CD4-positive, alpha-beta T cell treated with Interferon alpha-2 for 1 hour (primary cell): ENCODE measurements around the gene RIPK4.
A peak's percentile ranks its signal among the peaks of the same experiment; 100 is the strongest.

ENCODE experiments used
- DNase-seq, 2 donors: peaks; one replicate each; pipeline ENCODE4 v3.0.0-alpha.2; 2020 to 2022

The RIPK4 gene

DNA sequence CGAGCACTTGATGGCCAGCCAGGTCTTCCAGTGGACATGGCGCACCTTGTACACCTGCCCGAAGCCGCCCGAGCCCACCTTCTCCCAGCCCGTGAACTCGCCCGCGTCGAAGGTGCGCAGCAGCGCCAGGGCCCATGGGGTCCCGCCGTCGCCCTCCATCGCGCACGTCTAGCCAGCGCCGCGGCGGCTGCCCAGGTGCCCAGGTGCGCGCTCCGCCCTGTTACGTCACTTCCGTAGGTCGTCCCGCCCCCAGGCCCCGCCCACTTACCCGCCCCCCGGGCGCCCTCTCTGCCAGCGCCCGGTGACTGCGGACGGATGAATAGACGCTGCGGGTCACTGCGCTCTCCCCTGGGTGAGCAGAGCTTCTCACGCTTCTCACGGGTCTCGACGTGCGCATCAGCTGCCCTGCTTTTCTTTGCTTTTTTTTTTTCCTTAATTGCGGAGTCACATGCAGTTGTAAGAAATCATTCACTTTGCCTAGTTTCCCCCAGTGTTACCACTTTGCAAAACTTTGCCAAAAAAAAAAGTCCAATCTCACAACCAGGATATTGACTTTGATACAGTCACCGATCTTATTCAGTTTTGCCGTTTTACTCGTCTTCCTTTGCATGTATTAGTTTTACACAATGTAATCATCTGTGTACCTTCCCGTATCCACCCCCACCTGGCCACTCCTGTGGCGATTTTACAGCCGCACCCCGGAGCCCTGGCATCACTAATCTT, at the start of gene RIPK4:
RIPK4 (minus strand) TSS at position 170 of the 723 bp plus-strand sequence; CDS start at position 159, 11 bp downstream.
- DNase-seq: peak; percentile 50 to 74

DNA sequence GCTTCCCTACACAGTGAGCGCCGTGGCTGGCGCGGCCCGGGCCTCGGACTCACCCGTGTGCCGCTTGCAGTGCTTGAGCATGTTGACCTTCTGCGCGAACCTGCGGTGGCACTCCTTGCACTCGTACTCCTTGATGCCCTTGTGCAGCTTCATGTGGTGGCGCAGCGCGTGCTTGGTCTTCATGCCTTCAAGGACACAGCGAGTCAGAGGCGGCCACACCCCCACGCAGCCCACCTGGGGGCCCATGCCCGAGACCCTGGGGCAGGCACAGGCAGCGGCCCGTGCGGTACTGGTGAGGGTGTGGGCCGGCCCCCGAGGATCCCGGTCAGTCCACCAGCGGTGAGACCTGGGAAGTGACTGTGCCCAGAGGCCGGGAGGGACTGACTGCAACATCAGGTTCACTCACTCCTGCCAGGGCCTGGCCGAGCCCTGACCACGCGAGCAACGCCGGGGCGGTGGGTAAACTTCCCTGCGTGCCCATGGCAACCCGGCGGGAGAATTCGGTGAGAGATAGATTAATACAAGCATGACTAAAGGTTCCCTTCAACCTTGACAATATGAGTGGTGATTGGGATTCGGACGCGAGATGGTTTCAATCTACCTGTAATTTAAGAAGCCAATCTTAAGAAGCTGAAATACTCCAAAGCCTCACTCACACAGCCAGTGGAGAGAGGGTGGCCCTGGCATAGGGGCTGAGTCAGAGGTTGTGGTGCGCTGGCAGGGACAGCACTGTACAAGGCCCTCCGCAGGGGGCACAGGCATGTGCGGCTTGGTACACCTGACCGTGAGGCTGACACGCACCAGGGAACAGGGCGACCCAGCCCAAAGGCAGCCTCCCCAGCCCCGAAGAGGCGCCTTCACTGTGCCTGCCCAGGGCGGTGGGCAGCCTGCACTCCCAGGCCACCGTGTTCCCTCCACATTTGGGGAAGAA, 49.1 kb upstream of the RIPK4 start:
- no peak for DNase-seq

DNA sequence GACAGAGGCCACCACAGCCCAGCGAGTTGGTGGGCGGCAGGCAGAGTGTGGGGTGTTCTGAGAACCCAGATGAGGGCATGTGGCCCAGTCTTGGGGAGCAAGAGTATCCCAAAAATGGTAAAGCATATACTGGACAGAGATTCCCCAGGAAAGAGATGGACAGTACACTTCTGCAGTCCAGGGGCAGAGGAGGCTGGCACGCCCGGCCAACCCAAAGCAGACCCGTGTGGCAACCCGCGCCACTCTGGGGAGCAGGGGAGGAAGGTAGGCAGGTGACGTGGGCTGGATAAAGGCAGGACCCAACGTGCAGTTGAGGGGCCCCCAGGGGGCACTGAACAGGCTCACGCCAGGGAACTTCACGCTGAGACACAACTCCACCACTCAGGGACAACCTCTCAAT, 46.4 kb upstream of the RIPK4 start:
- DNase-seq: no peak

DNA sequence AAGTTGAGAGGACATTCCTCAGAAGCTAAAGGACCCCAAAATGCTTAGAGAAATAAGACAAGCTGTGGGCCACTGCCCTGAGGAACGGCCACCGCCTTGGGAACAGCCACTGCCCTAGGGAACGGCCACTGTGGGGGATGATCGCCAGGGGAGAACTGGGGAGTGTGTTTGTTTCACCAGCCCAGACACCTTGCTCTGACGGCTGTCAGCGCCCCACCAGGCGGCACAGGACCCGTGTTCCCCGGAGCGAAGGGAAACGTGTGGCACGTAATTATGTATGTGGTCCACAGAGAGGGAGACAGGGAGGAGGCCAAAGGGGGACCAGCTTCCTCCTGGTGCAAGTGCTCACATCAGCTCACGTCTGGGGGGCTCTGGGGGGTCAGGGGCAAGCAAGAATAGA, 45.8 kb upstream of the RIPK4 start:
- DNase-seq: no peak

DNA sequence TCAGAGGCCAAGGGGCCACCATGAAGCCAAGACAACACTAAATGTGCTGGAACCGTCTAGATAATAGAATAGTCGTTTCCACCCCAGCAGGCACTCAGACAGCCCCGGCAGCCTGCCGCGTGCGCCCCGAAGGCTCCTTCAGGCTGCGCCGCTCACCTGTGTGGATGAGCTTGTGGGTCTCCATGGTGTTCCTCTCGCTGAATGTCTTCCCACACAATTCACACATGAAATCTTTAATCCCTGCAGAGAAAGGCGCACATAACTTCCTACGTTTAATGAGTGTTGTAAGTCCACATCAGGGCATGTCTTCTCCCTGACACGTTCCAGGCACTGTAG, 43.7 kb upstream of the RIPK4 start:
- DNase-seq: no peak

DNA sequence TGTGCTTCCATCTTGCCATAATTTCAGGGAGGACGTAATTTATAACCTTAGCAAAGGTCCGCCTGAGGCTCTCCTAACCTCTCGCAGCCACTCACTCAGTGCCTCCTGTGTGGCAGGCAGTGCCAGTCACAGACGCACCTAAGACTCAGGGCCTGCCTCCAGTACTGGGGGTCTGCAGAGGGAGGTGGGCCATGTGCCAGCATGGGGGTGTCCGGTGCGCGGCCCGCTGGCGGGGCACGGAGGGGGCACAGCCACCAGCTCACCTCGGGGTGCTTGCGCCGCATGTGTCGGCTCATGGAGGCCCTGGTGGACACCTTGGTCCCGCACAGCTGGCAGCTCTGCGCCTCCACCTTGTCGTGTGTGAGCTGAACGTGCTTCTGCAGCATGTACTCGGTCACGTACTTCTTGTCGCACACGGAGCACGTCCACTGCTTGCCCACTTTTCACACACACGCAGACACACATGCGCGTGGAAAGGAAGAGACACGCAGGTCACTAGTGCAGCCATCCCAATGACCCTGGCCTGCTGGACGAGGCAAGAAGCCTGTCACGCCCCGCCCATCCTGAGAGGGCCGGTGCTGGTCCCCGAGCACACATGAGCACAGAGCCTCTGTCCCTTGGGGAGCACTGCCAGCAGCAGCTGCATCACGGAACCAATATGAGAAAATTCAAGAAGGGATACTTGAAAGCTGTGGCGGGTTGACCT, 43.2 kb upstream of the RIPK4 start:
- no peak for DNase-seq

DNA sequence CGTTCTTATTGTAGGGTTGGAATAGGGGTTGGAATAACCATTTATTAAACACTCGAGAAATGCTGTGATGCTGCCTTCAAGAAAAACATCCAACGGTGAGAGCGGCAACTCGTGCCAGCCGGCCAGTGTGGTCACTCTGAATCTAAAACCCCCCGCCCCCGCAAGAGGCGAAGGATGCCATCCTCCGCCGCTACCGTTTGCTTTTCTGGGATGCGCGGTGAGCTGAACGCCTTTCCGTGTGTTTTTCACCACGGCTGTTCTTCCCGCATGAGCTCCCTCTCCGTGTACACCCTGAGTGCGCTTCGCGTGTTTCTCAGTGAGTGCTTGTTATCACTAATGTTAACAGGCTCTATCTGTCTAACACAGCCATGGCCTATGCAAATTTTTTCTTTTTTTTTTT, 42.0 kb upstream of the RIPK4 start:
- DNase-seq: no peak

DNA sequence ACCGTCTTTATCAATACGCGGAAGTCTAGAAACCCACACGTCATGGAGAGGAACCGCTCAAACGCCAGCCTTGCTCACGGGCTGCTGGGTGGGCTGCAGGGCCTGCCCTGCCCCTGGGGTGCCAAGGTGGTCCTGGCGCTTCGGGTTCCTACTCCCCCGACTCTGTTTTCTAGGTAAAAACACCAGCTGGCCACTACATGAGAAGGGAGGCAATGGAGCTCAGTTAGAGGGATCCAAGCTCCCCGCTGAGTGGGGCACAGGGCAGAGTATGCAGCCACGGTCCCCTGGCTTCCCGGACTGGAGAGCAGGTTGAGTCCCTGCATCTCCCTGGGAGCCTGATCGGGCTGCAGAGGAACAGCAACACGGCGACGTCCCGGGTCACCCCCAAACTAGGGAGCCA, 41.2 kb upstream of the RIPK4 start:
- DNase-seq: no peak

DNA sequence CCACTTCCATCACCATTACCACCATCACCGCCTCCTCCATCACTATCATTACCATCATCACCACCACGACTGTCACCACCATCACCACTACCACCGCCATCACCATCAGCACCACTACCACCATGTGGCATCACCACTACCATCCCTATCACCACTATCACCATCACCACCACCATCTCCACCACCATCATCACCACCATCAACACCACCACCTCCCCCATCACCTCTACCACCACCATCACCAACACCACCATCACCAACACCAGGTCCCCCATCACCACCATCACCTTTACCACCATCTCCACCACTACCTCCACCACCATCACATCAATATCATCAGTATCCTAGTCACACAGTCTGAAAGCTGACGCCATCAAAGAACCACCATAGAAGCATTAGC, 39.9 kb upstream of the RIPK4 start:
- DNase-seq: no peak

DNA sequence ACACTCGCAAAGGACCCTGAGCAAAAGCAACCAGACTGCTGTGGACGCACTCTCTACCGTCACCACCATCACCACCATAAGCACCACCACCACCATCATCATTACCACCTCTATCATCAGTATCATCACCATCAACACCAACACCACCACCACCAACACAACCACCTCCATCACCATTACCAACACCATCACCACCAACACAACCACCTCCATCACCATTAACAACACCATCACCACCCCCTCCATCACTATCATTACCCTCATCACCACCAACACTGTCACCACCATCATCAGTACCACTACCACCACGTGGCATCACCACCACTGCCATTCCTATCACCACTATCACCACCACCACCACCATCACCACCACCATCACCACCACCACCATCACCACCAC, 38.8 kb upstream of the RIPK4 start:
- DNase-seq: no peak

DNA sequence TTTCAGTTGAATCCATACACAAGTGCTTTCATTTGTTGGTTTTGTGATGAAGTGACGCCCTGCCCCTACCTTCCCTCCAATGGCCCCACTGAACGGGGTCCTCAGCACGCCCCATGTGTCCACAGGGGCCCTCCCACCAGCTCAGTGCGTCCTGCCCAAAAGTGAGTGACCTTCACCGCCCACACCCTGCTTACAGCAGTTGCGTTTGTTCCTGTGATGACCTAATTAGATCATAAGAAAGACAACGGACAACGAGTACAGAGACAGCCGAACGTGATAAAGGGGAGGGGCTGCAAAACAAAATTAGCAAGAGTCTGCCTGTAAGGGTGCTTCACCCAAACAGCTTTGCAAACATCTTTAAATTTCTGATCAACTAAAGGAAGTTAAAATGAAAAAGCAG, 38.2 kb upstream of the RIPK4 start:
- DNase-seq: no peak

DNA sequence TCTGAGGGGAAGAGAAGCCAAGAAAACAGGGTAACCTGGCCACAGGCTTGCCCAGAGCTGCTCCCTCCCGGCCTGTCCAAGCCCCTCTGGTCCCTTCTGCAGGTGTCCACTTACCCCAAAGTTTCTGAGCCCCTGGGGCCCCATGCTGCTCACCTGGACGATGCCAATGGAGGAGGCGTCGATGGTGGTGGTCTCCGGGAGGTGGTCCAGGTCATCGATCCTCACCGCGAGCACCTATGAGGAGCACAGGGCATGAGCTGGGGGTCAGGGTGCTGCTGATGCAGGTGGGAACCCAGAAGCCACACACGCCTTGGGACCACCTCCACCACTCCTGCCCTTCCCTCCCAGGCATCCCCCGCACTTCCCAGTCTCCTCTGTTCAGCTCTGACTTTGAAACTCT, 37.5 kb upstream of the RIPK4 start:
- no peak for DNase-seq

DNA sequence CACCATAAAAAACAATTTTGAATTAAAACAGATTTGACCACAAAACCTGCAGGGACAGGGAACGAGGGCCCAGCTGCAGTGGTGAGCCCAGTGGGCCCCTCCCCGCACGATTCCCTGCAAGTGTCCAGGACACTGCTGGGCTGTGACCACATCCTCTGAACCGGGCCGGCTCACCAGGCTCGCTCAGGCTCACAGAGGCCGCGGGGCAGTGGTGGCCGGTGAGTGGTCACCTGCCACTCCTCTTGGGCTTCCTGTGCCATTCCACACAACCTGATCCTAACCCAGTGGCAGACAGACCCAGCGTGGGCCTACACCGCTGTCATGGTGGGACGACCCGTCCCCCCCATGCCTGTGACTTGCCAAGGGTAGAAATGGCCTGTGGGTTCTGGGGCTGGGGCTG, 36.5 kb upstream of the RIPK4 start:
- no peak for DNase-seq

DNA sequence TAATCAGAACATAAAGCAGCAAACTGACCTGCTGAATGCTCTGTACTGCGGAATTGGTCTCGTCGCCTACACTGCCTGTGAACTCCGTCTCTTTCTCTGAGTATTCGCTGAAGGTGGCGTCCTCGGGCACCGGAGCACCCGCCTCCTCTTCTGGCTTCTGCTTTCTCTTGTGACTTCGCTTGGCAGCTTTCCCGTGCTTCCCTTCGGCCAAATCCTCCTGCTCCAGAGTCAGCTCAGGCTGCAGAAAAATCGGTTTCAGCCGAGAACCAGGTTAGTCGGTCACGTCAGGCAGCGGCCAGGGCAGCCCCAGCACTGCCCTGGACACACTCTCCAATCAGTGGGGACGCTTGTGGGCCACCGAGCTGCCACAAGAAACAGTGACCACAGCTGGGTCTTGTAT, 35.8 kb upstream of the RIPK4 start:
- no peak for DNase-seq

DNA sequence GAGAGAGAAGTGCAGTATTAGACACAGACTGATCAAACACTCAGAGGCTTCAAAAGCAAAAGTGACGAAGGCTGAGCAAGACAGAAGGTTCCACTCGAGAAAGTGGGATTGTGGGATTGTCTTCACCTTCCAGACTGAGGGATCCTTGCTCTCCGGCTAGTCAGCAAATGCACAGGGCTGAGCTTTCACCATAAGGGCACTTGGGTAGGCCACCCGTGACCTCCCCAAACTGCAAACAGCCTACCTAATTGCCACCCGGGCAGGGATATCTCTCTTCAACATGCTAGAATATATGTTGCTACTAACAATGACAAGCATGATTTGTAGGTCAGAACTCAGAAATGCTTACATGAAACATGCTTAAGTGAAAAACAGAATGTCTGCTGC, 35.3 kb upstream of the RIPK4 start:
- no peak for DNase-seq

DNA sequence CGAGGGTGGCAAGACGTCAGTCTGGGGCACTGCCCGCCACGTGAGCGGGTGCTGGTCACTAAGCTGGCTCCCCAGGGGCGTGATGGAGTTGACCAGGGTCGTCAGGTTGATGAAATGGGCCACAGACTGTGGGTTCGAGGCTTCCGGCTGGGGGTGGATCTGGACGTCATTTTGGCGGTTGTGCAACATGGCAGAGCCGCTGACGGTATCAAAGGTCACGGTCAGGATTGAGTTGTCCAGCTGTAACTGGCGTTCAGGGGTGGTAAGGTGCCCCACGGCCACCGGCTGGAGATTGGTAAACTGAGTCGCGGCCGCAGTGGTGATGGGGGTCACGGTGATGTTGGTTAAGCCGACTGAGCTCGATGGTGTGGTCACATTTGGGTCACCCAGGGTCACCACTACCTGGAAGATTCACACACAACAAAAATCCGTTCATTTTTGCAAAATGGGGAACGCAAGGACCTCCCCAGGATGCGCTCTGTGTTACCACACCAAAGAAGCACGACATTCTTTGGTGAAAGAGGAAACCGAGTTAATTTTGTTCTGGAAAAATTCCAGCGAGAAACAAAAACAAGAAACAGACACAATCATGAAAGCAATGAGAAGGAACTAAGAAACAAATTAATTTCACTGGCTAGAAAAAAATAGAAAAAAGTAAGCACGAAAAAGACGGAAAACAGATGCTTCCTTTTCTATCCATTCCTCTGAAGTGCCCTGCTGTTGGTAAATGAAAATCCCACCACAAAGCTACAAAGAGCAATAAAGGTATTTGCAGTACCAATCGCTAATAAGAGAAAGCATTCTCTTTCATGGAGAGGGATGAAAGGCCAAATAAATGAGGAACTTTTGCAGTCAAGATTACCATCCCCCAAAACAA, 34.7 kb upstream of the RIPK4 start:
- no peak for DNase-seq

DNA sequence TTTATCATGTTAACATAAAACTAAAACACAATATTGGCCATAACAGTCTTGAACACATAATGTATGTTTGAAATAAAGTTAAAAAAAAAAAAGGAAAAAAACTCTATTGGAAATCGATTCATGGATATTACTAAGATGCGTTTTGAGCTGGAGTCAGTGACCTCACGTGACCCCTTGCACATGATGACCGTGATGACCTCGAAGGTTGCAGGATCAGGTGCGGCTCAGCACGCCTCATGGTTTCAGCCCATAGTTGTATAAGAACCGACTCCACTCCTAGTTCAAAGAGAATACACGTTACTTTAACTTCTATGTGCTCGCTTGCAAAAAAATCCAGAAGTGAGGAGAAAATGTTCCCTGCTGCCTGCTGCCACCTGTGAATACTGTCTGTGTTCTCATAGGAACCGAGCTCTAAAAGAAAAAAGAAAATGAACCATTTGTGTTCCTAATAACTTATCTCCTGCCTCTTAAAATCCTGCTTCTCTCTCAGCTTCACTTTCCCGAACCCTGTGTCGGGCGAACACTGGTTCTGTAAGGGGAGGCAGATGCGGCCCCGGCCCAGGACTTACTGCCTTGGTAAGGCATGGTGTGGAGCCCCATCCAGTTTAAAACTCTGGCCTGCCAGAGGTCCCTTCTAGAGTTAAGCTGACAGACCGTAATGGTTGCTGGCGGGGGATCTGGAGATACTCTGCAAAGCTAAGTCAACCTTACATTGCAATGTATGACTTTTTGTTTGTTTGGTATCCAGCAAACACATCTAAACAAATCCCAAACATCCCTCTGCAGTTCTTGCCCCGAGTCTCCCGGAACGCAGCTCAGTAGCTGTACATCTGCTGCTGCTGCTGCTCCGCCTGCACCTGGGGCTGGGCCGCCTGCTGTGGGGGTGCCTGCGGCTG, 33.8 kb upstream of the RIPK4 start:
- no peak for DNase-seq

DNA sequence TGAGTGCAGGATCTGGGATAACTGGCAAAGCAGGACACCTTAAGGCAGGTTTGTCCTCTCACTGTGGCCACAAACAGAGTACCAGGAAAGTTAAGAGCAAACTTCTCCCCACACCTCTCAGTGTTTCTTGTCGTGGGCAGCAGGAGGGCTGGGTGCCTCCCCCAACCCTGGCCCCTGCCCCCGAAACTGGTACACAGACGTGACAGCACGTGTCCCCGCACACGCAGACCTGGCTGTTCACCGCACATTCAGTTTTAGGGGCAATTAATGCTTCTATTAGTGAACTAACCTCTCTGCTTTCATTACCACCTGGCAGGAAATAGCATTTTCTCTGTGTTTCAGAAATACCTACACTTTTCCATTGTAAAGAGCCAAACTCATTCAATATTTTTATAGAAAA, 32.9 kb upstream of the RIPK4 start:
- DNase-seq: no peak

DNA sequence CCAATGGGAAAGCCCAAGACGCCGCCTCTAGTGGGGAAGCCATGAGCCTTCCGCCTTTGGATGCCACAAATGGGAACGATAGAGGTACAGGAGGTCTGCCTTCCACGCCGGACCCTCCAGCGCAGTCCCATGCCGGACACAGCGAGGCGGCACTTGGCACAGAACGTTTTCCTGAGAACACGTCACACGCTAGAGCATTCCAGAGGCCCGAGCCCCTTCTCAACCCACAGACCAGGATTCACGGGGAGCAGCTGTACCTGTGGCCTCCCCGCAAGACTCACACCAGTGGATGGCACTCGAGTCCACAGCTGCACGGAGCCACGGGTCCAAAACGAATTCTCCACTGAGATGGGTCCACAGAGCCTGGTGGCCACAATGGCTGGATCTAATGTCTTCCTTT, 31.5 kb upstream of the RIPK4 start:
- DNase-seq: no peak

DNA sequence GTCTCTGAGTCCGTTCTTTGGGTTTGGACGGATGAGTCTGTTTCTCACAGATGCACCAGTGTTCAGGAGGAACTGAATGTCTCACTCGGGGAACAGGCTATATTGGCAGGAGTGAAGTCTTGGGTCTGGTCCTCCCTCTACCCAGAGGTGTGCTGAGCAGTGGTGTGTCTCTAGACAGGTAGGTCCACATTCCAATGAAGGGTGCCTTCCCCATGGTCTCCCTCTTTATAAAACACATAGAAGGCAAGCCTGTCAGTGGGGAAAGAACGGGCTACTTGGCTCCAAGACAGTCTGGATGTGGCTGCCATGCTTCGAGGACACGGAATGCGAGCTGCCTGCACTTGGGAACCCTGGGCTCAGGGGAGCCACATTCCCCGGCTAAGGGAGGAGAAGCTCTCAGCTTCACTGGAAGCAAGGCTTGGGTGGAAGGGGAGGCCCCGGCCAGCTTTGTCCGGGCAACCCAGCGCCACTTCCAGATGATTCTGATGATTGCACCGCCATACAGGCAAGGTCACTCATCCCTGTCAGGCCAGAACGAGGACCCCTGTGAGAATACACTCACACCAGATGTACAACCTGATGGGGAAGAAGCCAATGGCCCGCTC, 29.7 kb upstream of the RIPK4 start:
- no peak for DNase-seq

DNA sequence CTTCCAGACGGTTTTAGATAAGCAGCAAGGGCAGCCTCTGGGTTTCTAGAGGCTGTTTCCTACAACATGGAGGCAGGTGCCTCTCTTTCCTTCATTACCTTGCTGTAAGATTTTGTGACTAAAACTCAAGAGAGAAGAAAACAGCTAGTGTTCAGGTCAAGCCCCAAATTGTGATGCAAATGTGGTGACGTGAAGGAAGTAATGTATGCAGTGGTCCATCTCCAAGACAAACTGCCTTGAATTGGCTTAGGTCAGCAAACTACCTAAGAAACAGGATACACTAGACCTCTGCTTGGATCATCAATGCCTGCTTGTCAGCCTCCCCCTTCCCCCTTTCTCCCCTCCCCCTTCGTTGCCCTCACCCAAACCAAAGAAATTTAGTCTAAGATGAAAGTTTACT, 28.9 kb upstream of the RIPK4 start:
- DNase-seq: no peak
